ENCODE results near the gene ADAMTS13. TPM values are rescaled to one million over a fixed set of nuclear protein-coding genes. Genes with fewer than 3 reads are reported as not detected.

ADAMTS13 gene
- total RNA-seq, 1 donor from 2014 or later: 2.0 TPM

DNA sequence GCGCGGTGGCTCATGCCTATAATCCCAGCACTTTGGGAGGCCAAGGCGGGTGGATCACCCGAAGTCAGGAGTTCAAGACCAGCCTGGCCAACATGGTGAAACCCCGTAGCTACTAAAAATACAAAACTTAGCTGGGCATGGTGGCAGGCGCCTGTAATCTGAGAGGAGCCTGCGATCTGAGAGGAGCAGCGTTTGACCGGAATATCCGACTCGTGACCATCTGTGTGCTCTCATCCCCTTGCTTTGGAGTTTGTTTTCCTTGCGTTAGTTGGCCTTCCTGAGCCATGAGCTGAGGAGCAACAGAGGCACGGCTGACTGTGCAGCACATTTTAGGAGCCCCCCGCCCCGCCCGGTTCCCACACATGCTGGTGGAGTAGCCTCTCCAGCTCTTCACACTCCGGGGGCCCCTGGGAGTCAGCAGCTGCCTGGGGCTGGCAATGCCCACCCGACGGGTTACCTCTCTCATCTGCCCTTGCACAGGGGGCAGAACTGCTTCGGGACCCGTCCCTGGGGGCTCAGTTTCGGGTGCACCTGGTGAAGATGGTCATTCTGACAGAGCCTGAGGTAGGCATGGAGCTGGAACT is 3.0 kb downstream of the ADAMTS13 start:
- peaks cover 30% of the 10 kb centered on the region for H3K27me3 ChIP-seq (ENCODE audit: control insufficient read depth, insufficient read depth, low read length)
- no peaks in the 10 kb centered on the region for H3K36me3 ChIP-seq (ENCODE audit: control insufficient read depth, insufficient read depth, low read length)
- no peak for DNase-seq (ENCODE audit: low read depth)
- H3K4me3 ChIP-seq (ENCODE audit: low read depth, low read length): no peak overlapping the region
- TF ChIP-seq CTCF (IDR thresholded peaks at IDR 0.05; ENCODE audit: insufficient read depth, low read length, poor library complexity, severe bottlenecking): no peak

DNA sequence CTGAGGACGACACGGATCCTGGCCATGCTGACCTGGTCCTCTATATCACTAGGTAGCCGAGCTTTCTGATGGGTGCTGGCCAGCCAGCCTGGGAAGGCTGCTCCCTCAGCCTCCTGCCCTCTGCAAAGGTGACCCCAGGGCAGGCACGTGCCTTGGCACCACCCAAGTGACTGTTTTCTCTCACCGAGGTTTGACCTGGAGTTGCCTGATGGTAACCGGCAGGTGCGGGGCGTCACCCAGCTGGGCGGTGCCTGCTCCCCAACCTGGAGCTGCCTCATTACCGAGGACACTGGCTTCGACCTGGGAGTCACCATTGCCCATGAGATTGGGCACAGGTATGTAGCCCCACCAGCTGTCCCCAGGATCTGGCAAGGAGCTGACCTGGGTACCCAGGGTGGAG is 3.8 kb downstream of the ADAMTS13 start:
- no peak for DNase-seq (ENCODE audit: low read depth)

GRCh38 chr9:133427658-133428348 is 5.6 kb downstream of the ADAMTS13 start:
- DNase-seq (ENCODE audit: low read depth): no peak
- no peak overlapping the region for H3K4me3 ChIP-seq (ENCODE audit: low read depth, low read length)
- H3K27me3 ChIP-seq (ENCODE audit: control insufficient read depth, insufficient read depth, low read length): peaks cover 30% of the 10 kb centered on the region
- TF ChIP-seq CTCF (IDR thresholded peaks at IDR 0.05; ENCODE audit: insufficient read depth, low read length, poor library complexity, severe bottlenecking): no peak
- no peaks in the 10 kb centered on the region for H3K36me3 ChIP-seq (ENCODE audit: control insufficient read depth, insufficient read depth, low read length)

More for the DNA sequence above, 3.8 kb downstream of the ADAMTS13 start:
- H3K36me3 ChIP-seq (ENCODE audit: control insufficient read depth, insufficient read depth, low read length): no peaks in the 10 kb centered on the region
- H3K4me3 ChIP-seq (ENCODE audit: low read depth, low read length): no peak overlapping the region
- no peak for TF ChIP-seq CTCF (IDR thresholded peaks at IDR 0.05; ENCODE audit: insufficient read depth, low read length, poor library complexity, severe bottlenecking)
- peaks cover 30% of the 10 kb centered on the region for H3K27me3 ChIP-seq (ENCODE audit: control insufficient read depth, insufficient read depth, low read length)

GRCh38 chr9:133428617-133429101 is 6.5 kb downstream of the ADAMTS13 start:
- peak overlapping the region; percentile 20 for H3K4me3 ChIP-seq (ENCODE audit: low read depth, low read length)
- DNase-seq (ENCODE audit: low read depth): no peak
- peaks cover 30% of the 10 kb centered on the region for H3K27me3 ChIP-seq (ENCODE audit: control insufficient read depth, insufficient read depth, low read length)
- H3K36me3 ChIP-seq (ENCODE audit: control insufficient read depth, insufficient read depth, low read length): no peaks in the 10 kb centered on the region
- no peak for TF ChIP-seq CTCF (IDR thresholded peaks at IDR 0.05; ENCODE audit: insufficient read depth, low read length, poor library complexity, severe bottlenecking)

DNA sequence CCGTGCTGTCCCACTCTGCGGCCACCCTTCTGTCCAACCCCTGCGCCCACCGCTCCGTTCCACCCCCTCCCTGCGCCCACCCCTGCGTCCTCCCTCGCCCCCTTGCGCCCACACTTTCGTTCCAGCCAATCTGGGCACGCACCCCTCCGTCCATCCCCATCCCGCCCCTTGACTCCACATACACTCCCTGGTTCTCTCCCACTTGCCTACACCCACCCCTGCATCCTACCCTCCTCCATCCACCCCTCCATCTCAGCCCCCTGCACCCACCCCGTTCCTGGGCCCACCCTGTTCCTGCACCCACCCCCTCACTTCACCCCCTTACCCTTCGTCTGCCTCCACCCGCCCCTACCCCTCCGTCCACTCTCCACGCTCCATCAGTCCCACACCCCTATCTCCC is 7.0 kb downstream of the ADAMTS13 start:
- no peak overlapping the region for H3K4me3 ChIP-seq (ENCODE audit: low read depth, low read length)
- no peak for TF ChIP-seq CTCF (IDR thresholded peaks at IDR 0.05; ENCODE audit: insufficient read depth, low read length, poor library complexity, severe bottlenecking)
- no peaks in the 10 kb centered on the region for H3K36me3 ChIP-seq (ENCODE audit: control insufficient read depth, insufficient read depth, low read length)
- peaks cover 28% of the 10 kb centered on the region for H3K27me3 ChIP-seq (ENCODE audit: control insufficient read depth, insufficient read depth, low read length)
- DNase-seq (ENCODE audit: low read depth): no peak
